Measurements from ENCODE around the gene PXYLP1.

- no peak for TF ChIP-seq CTCF (IDR thresholded peaks at IDR 0.05)
- TF ChIP-seq POLR2AphosphoS5 (IDR thresholded peaks at IDR 0.05), result no peak
- no peak for TF ChIP-seq POLR2A (IDR thresholded peaks at IDR 0.05)
Measured at GRCh38 chr3:141326626-141327025, 95.0 kb downstream of the PXYLP1 start.

Measured in sigmoid colon (tissue), 4 donors.